Smooth muscle cell (in vitro differentiated cells): ENCODE results near the gene NHLH1. TPM values are rescaled to one million over a fixed set of nuclear protein-coding genes. Genes with fewer than 3 reads are reported as not detected.

Experiments used
- DNase-seq: peaks from one replicate; lab custom pipeline; 2025; ENCODE audit not compliant: unreplicated experiment; lab: John Stamatoyannopoulos, UW
- H2AFZ ChIP-seq: fragments of 200-600 bp; sonication (generic); 2 replicates; pipeline ENCODE4 v1.6.0; 2016; ENCODE audit warnings: antibody characterized with exemption, low read depth, mild to moderate bottlenecking
- H3F3A ChIP-seq: fragments of 200-600 bp; sonication (generic); 2 replicates; pipeline ENCODE4 v1.6.0; 2017; ENCODE audit warnings: antibody characterized with exemption, low read depth
- H3K27ac ChIP-seq: fragments of 200-600 bp; sonication (generic); 2 replicates; pipeline ENCODE4 v1.5.1; 2016; ENCODE audit warnings: low read depth, mild to moderate bottlenecking
- H3K27me3 ChIP-seq: fragments of 200-600 bp; sonication (generic); 2 replicates; pipeline ENCODE4 v1.6.1; 2016; ENCODE audit warnings: low read depth, mild to moderate bottlenecking
- H3K36me3 ChIP-seq: fragments of 200-600 bp; sonication (generic); 2 replicates; pipeline ENCODE4 v1.5.1; 2016; ENCODE audit warnings: low read depth
- H3K4me1 ChIP-seq: fragments of 200-600 bp; sonication (generic); 2 replicates; pipeline ENCODE4 v1.5.1; 2016; ENCODE audit warnings: low read depth
- H3K4me2 ChIP-seq: fragments of 200-600 bp; sonication (generic); 2 replicates; pipeline ENCODE4 v1.6.0; 2016; ENCODE audit warnings: mild to moderate bottlenecking
- H3K4me3 ChIP-seq: fragments of 200-600 bp; sonication (generic); 2 replicates; pipeline ENCODE4 v1.5.1; 2016; ENCODE audit warnings: mild to moderate bottlenecking
- H3K79me2 ChIP-seq: fragments of 200-600 bp; sonication (generic); 2 replicates; pipeline ENCODE4 v1.6.0; 2016; ENCODE audit warnings: low read depth, mild to moderate bottlenecking
- H3K9ac ChIP-seq: fragments of 200-600 bp; sonication (generic); 2 replicates; pipeline ENCODE4 v1.6.0; 2016; ENCODE audit warnings: low read depth
- H3K9me3 ChIP-seq: fragments of 200-600 bp; sonication (generic); replicated peaks from 2 replicates; pipeline ENCODE4 v1.5.1; 2016; ENCODE audit warnings: low read depth
- H4K20me1 ChIP-seq: fragments of 200-600 bp; sonication (generic); 2 replicates; pipeline ENCODE4 v1.6.0; 2016; ENCODE audit warnings: low read depth
- CTCF ChIP-seq: fragments of 200-600 bp; sonication (generic); IDR thresholded peaks from 2 replicates; pipeline ENCODE4 v1.5.1; 2017; ENCODE audit warnings: borderline replicate concordance, mild to moderate bottlenecking, antibody characterized with exemption; ENCODE audit not compliant: insufficient read depth, poor library complexity, severe bottlenecking
- WGBS: methylation state at CpG from one replicate; pipeline ENCODE4 v1.1.7; 2016; ENCODE audit warnings: low lambda C conversion rate; 5-methylcytosine and 5-hydroxymethylcytosine counted together
- polyA plus RNA-seq: library from polyadenylated mRNA; unstranded; fragments of >200 nt; fragmentation: Nextera tagmentation; extraction: Ambion mirVana; gene quantifications from 2 replicates; pipeline ENCODE4 v1.2.1, GENCODE V29; 2016
- total RNA-seq: library from RNA; depleted of rRNA; stranded (reverse); fragments of >200 nt; gene quantifications from 2 replicates; pipeline ENCODE4 v1.2.3, GENCODE V29; 2014

Gene NHLH1
- total and polyA plus RNA-seq, 2 experiments from 2014 or later, result 0.27 TPM; not detected in 1

GRCh38 chr1:160362168-160362957 lies 4.5 kb upstream of the NHLH1 start:
- 65% methylated on average over 9 of the region's 9 CpGs for WGBS
- no peaks in the 10 kb centered on the region for H3F3A ChIP-seq
- TF ChIP-seq CTCF, result no peak
- no peak overlapping the region for H3K4me3 ChIP-seq
- no peak overlapping the region for H3K9ac ChIP-seq
- no peak overlapping the region for H3K4me2 ChIP-seq
- H3K79me2 ChIP-seq, result no peaks in the 10 kb centered on the region
- H3K9me3 ChIP-seq, result no peaks in the 10 kb centered on the region
- no peak overlapping the region for H2AFZ ChIP-seq
- H4K20me1 ChIP-seq, result no peaks in the 10 kb centered on the region
- H3K27ac ChIP-seq, result no peak overlapping the region
- no peaks in the 10 kb centered on the region for H3K36me3 ChIP-seq
- no peak for DNase-seq
- H3K4me1 ChIP-seq, result peaks cover 16% of the 10 kb centered on the region
- H3K27me3 ChIP-seq, result no peaks in the 10 kb centered on the region

GRCh38 chr1:160363010-160363409 lies 3.9 kb upstream of the NHLH1 start:
- Histone ChIP-seq H3K9me3 (no peaks in the 10 kb centered on the region), H3K36me3 (no peaks in the 10 kb centered on the region), H3K4me1 (peaks cover 16% of the 10 kb centered on the region), H4K20me1 (no peaks in the 10 kb centered on the region), H3F3A (no peaks in the 10 kb centered on the region), H3K4me3 (no peak overlapping the region), H3K27ac (no peak overlapping the region), H3K4me2 (no peak overlapping the region), H3K27me3 (no peaks in the 10 kb centered on the region), H3K9ac (no peak overlapping the region), H2AFZ (no peak overlapping the region), H3K79me2 (no peaks in the 10 kb centered on the region)
- no peak for DNase-seq
- TF ChIP-seq CTCF, result no peak
- WGBS, result 64% methylated on average over 5 of the region's 5 CpGs

GRCh38 chr1:160363951-160364735 lies 2.7 kb upstream of the NHLH1 start:
- no peak for DNase-seq
- Histone ChIP-seq H3K9me3 (no peaks in the 10 kb centered on the region), H3K36me3 (no peaks in the 10 kb centered on the region), H3K4me3 (no peak overlapping the region), H3K27ac (no peak overlapping the region), H3K79me2 (no peaks in the 10 kb centered on the region), H2AFZ (no peak overlapping the region), H3K9ac (no peak overlapping the region), H3K27me3 (no peaks in the 10 kb centered on the region), H3K4me1 (peaks cover 16% of the 10 kb centered on the region), H3F3A (no peaks in the 10 kb centered on the region), H3K4me2 (no peak overlapping the region), H4K20me1 (no peaks in the 10 kb centered on the region)
- WGBS, result 83% methylated on average over 12 of the region's 12 CpGs
- no peak for TF ChIP-seq CTCF
